ENCODE results near the gene RICTOR.
"Not testable (repeated sequence)": the region's sequence is repeated elsewhere in the genome, so short reads cannot be mapped to it uniquely, and the experiment has no call there.

The RICTOR gene

DNA sequence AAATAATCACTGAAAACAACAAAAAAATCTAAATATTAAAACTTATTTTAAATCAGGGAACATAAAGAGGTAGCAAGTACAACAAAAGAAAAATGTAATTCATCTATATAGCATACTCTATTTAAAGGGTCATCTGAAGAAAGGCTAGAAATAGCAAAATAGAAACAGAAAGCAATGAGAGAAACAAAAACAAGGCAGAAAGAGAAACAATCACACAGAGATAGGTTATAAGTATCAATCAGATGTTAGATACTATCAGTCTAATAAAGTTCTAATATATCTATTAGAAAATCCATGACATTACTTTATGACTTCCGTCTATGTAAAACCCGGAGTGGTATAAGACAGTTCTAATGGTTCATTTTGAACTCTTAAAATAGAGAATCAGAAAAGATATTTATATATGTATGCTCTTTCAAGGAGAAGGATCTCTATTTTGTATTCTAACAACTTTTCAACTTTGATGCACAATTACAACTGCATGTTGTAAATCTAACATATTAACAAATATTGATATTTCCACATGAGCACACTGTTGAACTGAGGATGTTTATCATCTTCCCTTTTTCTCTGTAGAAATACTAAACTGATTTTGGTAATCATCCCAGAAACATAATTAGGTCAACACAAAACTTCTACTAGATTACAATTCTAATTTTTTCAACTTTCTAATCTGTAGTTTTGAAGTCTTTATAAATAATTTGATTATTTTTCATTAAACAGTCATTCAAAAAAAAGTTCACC lies 15.8 kb downstream of the RICTOR start:
- no peak for DNase-seq (ENCODE audit: low read depth)

GRCh38 chr5:39057734-39058133 lies 16.5 kb downstream of the RICTOR start:
- no peak for DNase-seq (ENCODE audit: low read depth)

DNA sequence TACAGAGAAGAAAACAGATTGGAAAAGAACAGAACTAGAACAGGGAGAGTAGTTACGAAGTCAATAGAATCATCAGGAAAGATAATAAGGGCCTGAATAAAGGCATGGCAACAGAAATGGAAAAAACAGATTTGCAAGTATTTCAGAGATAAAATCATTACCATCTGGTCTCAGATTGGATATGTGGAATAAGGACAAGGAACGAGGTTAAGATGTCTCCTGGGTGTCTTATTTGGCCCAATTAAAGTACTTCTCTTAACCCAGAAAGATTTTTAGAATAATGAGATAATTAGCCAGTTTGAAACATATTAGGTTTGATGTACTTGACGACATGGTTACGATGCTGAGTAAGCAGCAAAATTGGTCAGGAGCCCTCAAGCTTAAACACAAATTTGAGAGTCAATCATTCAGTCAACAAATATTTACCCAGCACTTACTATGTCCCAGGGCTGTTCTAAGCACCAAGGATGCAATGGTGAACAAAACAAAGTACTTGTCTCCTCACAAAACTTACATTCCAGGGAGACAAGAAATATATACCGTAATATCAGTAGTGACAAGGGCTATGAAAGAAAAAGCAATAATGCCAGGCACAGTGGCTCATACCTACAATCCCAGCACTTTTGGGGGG lies 18.3 kb downstream of the RICTOR start:
- no peak for DNase-seq (ENCODE audit: low read depth)

- DNase-seq (ENCODE audit: low read depth) = no peak
Observed at GRCh38 chr5:39055027-39055767, 19.0 kb downstream of the RICTOR start.

DNA sequence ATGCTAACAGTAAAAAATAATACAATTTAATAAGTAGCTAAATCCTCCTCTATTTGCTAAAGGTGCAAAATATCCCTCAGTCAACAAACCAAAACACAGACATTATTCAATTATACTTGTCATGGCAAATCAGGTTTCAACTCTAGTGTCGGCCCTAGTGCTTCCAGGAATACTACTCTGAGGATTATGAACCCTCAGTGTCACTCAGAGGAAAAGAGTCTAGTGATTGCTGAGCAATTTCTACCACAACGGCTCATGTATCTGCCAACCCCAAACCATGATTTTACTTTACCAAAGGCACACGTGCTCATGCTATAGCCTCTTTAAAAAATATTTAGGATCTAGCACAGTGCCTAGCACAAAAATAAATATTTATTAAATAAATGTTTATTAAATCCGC lies 21.0 kb downstream of the RICTOR start:
- no peak for DNase-seq (ENCODE audit: low read depth)

- DNase-seq (ENCODE audit: low read depth) = no peak
Observed at GRCh38 chr5:39052141-39052540, 22.1 kb downstream of the RICTOR start.

- DNase-seq (ENCODE audit: low read depth) = no peak
Observed at GRCh38 chr5:39049315-39049714, 24.9 kb downstream of the RICTOR start.

DNA sequence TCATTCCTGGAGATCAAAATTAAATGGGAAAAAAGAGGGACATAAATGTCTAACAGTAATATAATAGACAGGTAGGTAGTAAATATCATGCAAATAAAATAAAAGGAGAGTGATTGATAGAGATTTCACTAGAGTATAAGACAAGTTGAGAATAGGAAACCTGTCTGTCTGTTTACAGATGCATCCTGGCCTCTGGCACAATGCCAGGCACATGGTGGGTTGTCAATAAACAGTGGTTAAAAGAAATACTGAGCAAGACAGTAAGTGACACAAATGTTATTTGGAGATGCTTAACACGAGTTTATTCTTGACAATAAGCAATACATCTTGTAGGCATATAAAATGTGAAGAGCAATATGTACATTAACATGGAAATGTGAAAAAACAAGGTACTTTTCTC lies 33.3 kb downstream of the RICTOR start:
- DNase-seq (ENCODE audit: low read depth) = no peak

GRCh38 chr5:39034493-39034892 lies 39.7 kb downstream of the RICTOR start:
- not testable (repeated sequence) for DNase-seq (ENCODE audit: low read depth)

DNA sequence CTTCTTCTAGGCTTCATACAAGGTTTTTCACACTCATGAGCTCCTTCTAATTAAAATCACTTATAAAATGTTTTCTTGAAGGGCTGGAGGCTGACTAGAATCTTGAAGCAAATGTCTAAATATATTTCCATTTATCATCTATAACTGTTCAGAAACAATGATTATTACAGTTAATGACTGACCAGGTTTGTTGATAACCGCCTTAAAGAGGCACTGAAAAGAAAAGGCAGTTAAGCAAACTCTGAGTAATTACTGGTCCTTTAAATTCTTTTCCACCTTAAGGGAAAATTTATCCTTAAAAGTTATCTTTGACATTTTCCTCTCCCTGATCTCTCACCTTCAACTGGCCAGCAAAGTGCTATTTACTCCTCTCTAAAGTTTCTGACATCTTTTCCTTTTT lies 43.2 kb downstream of the RICTOR start:
- no peak for DNase-seq (ENCODE audit: low read depth)

GRCh38 chr5:39025456-39025855 lies 48.7 kb downstream of the RICTOR start:
- DNase-seq (ENCODE audit: low read depth) = no peak

- no peak for DNase-seq (ENCODE audit: low read depth)
Observed at GRCh38 chr5:39024884-39025283, 49.3 kb downstream of the RICTOR start.

DNA sequence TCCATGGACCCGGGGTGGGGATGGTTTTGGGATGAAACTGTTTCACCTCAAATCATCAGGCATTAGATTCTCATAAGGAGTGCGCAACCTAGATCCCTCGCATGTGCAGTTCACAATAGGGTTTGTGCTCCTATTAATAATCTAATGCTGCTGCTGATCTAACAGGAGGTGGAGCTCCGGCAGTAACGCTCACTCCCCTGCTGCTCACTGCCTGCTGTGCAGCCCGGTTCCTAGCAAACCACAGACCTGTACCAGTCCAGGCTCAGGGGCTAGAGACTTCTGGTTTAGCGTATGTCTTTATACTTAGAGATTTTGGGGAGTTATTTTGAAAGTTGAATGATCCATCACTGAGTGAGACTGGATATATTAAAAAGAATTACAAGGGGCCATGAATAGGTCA lies 50.2 kb downstream of the RICTOR start:
- no peak for DNase-seq (ENCODE audit: low read depth)

DNA sequence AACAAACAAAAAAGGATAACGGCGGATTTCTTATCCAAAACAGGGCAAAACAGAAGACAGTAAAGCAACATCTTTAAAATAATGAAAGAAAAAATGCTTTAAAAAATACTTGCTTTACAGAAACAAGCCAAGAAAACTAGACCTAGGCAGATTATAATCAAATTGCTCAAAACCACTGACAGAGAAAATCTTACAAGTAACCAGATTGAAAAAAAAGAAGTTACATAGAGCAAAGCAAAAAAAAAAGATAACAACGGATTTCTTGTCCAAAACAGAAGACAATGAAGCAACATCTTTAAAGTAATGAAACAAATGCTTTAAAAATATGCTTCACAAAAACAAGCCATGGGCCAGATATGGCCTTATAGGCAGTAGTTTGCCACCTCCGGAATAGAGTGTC lies 51.1 kb downstream of the RICTOR start:
- DNase-seq (ENCODE audit: low read depth) = no peak

DNA sequence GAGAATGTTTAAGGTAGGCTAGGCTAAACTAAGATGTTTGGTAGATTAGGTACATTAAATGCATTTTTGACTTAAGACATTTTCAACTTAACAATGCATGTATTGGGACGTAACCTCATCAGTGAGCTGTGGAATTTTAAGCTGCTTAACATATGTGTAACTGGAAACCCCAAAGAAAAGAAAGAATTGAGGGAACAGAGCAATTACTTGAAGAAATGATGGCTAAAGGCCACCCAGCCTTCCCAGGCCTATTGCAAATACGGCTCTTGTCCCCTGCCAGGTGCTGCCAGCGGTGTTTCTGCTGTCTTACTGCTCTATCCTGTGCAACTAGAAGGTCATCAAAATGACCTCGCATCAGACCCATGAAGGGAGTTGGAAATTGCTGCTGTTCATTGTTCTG lies 52.0 kb downstream of the RICTOR start:
- no peak for DNase-seq (ENCODE audit: low read depth)

DNA sequence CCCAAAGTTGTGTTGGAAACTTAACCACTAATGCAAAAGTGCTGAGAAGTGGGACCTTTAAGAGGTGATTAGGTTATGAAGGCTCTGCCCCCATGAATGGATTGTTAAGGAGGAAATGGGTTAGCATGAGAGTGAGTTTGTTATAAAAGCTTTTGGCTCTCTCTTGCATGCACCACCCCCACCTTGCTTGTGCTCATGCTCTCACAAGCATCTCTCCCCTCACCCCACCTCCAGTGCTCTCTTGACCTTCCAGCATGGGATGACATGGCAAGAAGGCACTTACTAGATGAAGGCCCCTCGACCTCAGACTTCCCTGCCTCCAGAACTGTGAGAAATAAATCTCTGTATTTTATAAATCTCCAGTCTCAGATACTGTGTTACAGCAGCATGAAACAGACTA lies 52.8 kb downstream of the RICTOR start:
- DNase-seq (ENCODE audit: low read depth) = no peak

DNA sequence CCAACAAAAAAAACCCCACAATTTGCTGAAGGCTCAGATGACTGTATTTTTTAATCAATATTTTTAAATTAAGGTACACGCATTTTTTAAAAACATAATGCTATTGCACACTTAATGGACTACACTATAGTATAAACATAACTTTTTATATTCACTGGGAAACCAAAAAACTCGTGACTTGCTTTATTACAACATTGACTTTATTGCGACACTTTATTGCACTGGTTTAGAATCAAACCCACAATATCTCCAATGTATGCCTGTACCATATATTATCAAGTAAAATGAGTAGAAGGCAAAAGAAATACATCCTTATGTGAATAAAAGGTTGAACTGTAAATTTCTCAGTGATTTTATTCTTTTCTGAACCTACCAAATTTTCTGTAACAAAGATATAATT lies 53.7 kb downstream of the RICTOR start:
- no peak for DNase-seq (ENCODE audit: low read depth)

DNA sequence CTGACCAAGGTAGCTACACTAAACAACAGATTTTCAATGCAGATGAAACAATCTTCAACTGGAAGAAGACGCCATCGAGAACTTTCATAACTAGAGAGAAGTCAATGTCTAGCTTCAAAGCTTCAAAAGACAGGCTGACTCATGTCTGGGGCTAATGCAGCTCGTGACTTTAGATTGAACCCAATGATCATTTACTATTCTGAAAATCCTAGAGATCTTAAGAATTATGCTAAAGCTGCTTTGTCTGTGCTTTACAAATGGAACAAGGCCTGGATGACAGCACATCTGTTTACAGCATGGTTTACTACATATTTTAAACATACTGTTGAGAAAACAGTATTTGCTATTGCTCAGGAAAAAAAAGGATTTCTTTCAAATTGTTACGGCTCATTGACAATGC lies 54.9 kb downstream of the RICTOR start:
- no peak for DNase-seq (ENCODE audit: low read depth)

DNA sequence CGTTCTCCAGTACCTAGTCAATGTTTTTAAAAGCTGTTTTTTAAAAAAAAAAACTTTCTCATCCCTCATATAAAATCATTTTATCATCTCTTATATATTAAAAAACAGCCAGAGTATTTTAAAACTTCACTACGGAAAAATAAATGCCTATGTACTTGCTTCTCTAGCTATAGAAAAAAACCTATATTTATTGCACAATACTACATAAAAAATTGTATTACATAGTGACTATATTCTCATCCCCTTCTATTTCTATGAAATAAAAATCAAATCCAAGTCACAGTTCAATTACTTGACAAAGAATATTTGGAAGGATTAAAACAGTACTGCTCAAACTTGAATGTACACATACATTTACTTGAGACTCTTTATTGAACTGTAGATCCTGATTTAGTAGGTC lies 56.7 kb downstream of the RICTOR start:
- no peak for DNase-seq (ENCODE audit: low read depth)

GRCh38 chr5:39016587-39017275 lies 57.5 kb downstream of the RICTOR start:
- no peak for DNase-seq (ENCODE audit: low read depth)

- DNase-seq (ENCODE audit: low read depth) = peak; percentile 67
Observed at GRCh38 chr5:39015743-39016586, 58.2 kb downstream of the RICTOR start.

DNA sequence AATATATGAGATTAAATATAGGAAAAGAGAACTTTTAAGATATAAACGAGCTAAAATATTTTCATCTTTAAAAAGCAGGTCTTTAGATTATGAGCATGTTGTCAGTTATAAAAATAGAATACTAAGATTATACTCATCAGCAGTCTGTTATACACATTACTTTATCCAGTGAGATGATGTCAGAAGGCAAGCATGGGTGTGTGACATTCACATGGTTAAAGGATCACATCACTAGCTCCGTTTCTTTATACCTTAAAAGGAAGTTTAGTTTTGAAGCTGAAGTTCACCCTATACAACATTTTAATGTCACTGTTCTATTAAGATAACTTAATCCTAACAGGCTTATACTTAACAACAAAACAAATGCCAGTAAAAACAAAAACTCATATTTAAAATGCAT lies 59.6 kb downstream of the RICTOR start:
- peak; percentile 90 for DNase-seq (ENCODE audit: low read depth)
